ACHN (cell line): Measurements from ENCODE around the gene VPS25.

ENCODE experiments used
- DNase-seq: peaks from one replicate; pipeline ENCODE4 v3.0.0-alpha.2; 2015
- in situ Hi-C: cut with HindIII; loops from 2 replicates; pipeline ENCODE4 v1.10.0; 2017; ENCODE audit warnings: low sequenced_read_pairs, low pct_ligation_motif_present, low pct_unique_long_range_greater_than_20kb

The VPS25 gene

DNA sequence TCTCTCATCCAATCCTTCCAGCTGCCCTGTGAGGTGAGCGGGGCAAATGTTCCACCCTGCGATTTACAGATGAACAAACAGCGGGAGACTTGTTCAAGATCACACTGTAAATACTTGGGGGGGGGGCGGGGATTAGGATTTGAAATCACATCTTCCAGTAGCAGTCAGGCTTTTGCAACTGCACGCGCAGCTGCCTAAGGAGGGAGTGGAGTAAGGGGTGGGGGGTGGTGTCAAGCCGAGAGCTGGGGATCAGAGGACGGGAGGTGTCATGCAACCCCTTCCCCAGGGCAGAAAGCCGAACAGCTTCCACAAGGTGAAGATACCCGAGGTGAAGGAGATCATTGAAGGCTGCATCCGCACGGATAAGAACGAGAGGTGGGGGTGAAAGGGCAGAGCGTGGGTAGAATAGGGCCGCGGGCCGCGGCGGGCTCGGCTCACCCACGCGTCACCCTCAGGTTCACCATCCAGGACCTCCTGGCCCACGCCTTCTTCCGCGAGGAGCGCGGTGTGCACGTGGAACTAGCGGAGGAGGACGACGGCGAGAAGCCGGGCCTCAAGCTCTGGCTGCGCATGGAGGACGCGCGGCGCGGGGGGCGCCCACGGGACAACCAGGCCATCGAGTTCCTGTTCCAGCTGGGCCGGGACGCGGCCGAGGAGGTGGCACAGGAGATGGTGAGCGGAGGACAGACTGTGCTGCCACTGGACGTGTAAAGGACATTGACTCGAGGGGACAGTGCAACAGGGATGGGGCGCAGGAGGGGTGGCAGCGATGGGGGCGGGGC, 11.8 kb downstream of the VPS25 start:
- in situ Hi-C loops: no loop called here
- DNase-seq: no peak

DNA sequence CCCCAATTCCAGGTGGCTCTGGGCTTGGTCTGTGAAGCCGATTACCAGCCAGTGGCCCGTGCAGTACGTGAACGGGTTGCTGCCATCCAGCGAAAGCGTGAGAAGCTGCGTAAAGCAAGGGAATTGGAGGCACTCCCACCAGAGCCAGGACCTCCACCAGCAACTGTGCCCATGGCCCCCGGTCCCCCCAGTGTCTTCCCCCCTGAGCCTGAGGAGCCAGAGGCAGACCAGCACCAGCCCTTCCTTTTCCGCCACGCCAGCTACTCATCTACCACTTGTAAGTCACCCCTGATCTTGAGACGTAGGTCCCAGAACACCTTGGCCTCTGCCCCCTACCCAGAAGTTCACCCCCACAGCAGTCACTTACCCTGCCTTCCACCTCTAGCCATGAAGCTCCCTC, 14.0 kb downstream of the VPS25 start:
- in situ Hi-C loops: no loop called here
- DNase-seq: no peak

DNA sequence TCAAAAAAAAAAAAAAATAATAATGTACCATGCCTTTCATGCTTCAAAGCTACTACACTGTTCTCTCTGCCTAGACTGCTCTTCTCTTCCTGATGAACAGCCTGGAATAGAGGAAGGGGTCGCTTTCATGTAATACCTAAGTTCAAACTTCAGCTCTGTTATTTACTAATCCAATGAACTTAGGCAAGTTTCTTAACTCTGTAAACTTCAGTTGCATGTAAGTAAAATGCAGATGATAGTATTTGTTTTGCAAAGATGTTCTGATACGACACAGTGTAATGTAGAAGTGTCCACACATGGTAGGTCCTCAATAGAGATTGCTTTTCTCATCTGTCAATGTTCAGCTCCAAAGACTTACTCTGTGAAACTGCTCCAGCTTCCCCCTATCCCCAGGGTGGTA, 18.7 kb downstream of the VPS25 start:
- in situ Hi-C loops: no loop called here
- no peak for DNase-seq

DNA sequence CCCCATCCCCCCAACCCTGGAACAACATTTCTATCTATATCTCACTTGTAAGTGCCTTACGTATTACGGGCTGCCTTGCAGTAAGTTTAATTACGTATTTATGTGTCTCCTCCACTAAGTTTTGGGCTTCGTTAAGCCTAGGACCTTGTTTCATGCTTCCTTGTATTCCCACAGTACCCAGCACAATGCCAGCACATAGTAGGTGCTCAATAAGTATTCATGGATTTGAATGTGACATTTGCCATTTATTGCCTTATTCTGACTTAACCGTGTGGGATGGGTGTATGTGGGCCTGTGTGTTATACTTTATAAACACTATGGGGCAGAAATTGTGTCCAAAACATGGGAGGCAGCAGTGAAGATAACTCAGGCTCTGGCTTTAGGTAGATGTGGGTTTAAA, 19.3 kb downstream of the VPS25 start:
- in situ Hi-C loops: no loop called here
- no peak for DNase-seq

DNA sequence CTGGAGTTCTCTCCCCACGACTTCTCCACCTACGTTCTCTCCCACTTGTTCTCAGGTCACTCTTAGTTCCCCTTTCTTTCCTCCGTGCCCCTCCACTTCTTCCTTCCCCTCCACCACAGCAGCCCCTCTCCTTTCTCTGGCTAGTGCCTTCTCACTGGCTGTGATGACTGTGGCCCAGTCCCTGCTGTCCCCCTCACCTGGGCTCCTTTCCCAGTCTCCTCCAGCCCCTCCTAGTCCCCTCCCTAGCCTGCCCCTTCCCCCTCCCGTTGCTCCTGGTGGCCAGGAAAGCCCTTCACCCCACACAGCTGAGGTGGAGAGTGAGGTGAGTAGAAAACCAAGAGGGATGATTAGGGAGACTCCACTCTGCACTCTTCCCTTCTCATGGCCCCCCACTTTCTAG, 21.8 kb downstream of the VPS25 start:
- DNase-seq: no peak
- in situ Hi-C loops: no loop called here

DNA sequence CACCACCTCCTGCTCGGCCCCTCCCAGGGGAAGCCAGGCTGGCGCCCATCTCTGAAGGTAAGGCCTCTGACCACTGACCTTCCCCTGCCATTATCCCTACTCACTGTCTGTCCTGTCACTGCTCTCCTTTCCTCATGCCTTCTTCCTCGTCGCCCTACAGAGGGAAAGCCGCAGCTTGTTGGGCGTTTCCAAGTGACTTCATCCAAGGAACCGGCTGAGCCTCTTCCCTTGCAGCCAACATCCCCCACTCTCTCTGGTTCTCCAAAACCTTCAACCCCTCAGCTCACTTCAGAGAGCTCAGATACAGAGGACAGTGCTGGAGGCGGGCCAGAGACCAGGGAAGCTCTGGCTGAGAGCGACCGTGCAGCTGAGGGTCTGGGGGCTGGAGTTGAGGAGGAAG, 22.2 kb downstream of the VPS25 start:
- in situ Hi-C loops: no loop called here

DNA sequence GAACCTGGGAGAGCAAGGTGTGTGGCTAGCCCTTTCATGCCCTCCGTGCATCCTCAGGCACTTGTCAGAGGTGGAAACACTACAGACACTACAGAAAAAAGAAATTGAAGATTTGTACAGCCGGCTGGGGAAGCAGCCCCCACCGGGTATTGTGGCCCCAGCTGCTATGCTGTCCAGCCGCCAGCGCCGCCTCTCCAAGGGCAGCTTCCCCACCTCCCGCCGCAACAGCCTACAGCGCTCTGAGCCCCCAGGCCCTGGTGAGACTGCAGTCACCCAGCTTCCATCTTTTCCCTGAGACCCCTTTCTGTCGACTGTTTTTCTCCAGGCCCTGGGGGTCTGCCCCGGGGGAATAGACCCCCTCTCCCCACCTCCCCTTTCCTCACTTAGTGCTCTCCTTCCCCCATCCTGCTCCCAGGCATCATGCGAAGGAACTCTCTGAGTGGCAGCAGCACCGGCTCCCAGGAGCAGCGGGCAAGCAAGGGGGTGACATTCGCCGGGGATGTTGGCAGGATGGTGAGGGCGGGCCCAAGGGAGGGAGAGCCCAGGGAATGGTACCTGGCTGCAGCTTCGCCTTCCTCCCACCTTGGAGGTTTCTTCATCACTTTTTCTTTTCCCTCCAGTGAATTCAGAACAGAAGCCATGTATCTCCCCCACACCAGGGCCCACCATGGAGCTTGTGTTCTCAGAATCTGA, 23.0 kb downstream of the VPS25 start:
- in situ Hi-C loops: no loop called here
- no peak for DNase-seq

More for the DNA sequence above, 22.2 kb downstream of the VPS25 start:
- no peak for DNase-seq

DNA sequence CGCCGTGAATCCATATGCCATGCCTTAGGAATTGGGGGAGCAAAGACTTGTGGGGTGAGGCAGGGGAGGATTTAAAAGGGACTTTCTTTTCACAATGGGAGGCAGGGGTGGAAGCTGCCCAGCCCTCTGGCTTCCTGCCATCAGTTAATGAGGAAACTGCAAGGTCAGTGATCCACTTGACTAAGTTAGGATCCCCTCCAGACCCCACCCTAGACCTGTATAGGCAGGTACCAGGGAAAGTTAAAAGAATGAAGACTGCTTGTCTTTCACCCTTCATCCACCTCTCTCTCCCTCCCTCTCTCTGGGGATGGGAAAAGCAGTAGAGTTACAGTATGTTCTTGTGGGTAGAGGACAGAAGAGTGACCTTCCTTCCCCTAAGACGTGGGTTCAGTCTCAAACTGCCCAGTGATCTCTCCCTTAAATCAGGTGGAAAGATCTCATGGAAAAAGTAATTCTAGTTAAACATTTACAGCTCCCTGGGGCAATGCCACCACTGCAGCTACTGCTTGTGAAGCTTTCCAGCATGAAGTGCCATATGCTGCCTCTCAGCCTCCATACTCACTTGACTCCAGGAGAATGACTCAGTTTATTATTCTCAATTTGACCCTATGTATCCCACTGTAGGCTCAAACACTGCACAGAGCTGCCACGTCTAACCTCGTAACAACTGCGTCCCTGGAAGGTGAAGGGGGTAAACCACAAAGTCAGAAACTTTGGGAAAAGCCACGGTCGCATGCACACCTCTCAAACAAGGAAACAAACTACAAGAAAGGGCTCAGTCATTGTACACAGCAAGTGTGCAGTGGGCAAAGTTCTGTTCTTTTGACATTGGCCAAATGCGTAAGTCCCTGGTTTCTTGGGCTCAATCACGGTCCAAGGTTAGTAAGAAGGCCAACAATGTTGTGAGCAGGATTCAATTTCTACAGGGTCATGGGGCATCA, 24.1 kb downstream of the VPS25 start:
- in situ Hi-C loops: no loop called here
- peak; percentile 83 for DNase-seq

DNA sequence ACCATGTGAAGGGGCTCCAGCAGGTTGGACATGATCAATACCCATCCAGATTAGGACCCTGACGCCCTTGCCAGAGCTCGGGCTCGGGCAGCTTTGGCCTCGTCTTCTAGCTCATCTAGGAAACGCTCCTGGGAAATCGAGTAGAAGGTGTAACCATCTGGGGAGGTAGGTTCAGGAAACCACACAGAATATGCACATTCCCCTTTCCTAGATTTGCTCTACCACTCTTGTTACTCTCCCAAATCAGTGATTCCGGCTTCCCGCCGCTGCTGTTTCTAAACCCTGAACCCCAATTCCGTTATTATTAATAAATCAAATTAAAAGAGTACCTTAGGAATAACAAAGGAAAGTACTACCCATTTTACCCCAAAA, 24.7 kb downstream of the VPS25 start:
- in situ Hi-C loops: no loop called here

DNA sequence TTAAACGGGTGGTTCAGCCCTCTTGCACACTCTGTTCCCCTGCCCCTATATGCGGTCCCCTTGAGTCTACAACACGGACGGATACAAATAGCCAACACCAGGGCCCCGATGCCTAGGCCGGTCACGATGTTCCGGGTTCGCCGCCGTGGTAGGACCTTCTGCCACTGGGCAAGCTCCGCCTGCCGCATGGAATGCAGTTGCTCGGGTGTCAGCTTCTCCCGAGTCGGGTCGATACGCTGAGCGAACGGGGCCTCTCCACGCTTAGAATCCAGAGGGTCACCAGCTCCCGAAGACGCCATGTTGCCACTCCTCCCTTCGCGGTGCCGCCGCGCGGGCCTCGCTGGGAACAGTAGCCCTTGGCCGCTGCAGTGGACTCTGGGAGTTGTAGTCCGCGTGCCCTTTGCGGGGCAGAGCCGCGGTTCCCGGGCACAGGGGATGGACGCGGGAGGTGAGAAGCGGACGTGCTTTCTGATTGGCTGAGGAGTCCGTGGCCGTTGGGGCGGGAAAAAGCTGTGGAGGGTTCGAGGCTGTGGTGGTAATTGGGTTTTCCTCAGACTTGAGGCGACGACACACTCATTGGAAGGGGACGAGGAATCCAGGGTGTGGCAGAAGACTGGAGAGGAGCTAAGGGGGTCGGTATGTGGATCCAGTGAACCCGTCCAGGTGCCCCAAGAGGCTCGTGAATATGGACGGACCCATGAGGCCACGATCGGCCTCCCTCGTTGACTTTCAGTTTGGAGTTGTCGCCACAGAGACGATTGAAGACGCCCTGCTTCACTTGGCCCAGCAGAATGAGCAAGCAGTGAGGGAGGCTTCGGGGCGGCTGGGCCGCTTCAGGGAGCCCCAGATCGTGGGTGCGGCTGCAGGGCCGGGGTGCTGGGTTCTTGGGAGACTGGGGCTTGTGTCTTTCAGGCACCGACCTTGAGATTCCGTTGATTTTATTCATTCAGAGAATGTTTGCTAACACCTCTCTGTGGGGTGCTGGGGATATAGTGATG, 25.4 kb downstream of the VPS25 start, which contains the start of the genes CNTD1 and COA3:
Gene CNTD1, plus strand, starts transcription at position 479 of the 998 bp plus-strand sequence. Its CDS starts 207 bp downstream, at position 686.
Gene COA3, minus strand, starts transcription at position 322 of the 998 bp plus-strand sequence. Its CDS starts 23 bp downstream, at position 299.
- peak; percentile 91 for DNase-seq
- in situ Hi-C loops: no loop called here

More for the DNA sequence above, 24.7 kb downstream of the VPS25 start:
- no peak for DNase-seq

DNA sequence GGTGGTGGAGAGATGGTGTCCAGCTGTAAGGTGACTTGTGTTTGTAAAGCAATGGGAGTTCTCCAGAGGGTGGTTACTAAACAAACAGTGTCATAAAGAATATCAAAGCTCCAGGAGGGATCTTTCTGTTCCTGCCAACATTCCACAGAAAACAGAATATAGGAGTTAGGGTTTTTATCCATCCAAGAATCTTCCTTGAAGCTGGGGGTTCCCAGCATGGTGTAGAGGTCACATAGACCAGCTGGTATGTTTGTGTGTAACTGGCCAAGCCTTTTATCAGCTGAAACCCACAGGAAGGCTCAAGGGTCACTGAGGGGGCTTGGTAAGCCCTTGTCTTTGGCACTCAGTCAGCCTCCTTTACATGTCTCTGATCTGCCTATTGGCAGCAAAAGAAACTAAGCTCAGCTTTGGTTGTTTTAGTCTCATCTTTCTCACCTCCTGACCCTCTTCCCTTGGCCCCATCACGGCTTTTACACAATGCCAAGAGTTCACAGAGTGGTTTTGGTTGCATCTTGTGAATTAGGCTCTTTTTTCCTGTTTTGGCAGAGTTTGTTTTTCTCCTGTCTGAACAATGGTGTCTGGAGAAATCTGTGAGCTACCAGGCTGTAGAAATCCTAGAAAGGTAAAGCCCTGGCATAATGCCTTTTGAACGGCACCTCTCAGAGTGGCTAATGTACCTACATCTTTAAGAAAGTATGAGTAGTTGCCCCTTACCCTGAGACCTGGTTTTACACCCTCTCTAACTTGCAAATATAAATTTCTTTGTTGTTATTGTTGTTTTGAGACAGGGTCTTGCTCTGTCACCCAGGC, 30.0 kb downstream of the VPS25 start:
- no peak for DNase-seq
- in situ Hi-C loops: no loop called here

DNA sequence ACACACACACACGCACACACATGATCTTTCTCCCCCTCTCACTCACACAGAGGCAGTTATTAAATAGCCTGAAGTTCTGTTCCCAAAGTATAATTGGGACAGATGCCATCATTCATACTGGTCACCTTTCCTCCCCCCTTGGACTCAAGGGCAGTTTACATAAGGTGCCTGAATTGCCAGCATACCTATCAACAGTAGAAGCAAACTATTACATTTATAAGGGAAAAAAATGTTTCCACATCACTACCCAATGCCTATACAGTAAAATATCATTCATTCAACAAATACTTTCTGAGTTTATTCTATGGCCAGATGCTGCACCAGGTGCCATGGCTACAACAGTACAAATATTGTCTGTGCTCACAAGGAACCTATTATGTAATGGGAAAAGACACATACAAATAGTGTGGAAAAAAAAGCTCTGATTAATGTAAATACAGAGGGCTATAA, 31.7 kb downstream of the VPS25 start:
- no peak for DNase-seq

DNA sequence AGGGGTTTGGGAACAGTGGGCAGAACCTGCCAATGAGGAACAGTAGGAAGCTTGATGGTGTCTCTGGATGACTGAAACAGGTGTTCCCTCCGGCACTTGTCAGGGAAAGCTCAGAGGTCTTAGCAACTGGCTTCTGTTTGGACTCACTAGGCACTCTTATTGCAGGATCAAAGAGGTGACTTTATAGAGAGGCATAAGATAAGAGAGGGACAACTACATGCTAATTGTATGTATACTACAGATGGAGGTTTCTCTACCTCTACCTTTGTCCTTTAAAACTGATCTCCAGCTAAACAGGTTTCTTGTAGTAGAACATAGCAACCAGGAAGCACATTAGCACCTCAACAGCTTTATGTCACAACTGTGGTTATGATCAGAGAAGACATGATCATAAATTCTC, 33.0 kb downstream of the VPS25 start:
- DNase-seq: no peak
- in situ Hi-C loops: no loop called here

More for the DNA sequence above, 31.7 kb downstream of the VPS25 start:
- in situ Hi-C loops: no loop called here

DNA sequence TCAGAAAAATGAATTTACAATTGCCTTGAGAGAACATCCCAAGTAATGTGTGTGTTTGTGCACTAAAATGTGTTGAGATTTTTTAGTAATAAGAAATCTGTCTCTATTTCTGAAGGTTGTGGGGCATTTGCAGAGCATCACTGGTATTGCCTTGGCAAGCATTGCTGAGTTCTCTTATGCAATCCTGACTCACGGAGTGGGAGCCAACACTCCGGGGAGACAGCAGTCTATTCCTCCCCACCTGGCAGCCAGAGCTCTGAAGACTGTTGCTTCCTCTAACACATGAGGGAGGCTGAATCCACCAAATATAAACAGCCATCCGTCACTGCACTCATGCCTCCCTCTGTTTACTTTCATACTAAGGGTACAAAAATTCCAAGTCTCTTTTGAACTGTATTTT, 36.0 kb downstream of the VPS25 start:
- in situ Hi-C loops: no loop called here
- DNase-seq: no peak

DNA sequence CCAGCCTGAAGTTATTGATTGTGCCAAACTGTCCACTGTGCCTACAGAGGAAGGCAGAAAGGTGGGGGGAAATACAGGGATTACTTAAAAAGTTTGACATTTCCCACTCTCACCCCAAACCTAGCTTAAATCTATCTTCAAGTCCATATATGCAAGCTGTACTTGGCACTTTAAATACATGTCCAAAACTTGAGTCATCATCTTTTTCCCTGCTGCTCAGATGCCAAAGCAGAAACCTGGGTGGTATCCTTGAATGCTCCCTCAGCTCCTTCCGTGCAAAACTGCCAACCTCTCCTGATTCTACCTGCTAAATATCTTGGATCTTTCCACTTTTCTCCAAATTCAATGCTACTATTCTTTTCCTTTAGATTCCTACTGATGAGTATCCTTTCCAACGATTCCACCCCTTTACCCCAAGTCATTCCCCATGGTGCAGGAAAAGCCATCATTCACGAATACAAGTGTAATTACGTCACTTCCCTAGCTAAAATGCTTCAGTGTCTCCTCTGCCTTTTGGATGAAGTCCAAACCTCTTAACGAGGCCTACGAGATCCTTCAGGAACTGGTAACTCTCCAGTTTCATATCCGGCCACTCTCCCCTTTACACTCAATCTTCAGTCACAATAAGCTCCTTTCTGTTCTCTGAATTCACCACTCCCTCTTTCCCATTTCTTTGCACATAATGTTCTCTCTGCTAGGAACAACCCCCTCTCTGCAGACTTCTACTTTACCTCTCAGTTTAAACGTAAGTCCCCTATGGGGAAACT, 41.6 kb downstream of the VPS25 start:
- in situ Hi-C loops: no loop called here
- no peak for DNase-seq

DNA sequence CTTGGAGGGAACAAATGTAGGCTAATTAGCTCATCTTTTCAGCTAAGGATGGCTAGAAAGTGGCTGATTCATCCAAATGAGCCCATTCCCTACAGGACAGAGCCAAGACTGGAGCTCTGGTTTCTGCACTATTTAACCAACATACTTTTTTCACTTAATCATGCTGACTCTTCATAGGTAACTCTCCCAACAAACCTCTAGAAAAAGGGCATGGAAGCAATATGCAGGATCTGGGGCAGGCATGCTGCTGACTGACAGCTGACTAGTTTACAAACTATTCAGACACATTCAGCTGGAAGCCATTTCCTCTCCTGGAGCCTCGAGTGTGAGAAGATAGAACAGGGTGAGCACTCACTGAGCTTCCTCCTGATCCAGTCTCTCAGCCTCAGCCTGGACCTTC, 44.6 kb downstream of the VPS25 start:
- DNase-seq: no peak
- in situ Hi-C loops: no loop called here
